Uterus (tissue), 4 donors: ENCODE data around the gene MEX3D. TPM values are rescaled to one million over a fixed set of nuclear protein-coding genes. Genes with fewer than 3 reads are reported as not detected.
"Not testable (repeated sequence)": the region's sequence is repeated elsewhere in the genome, so short reads cannot be mapped to it uniquely, and the experiment has no call there.

Source experiments
- DNase-seq, 2 donors: peaks; one replicate each; pipeline ENCODE4 v3.0.0-alpha.2; 2019 to 2020
- H3K27ac ChIP-seq, 2 donors: fragments of 200-600 bp; sonication (generic); 1 replicate in 1 of 2; 2 replicates in 1 of 2; pipeline ENCODE4 v1.5.1; 2016 to 2018
- H3K27me3 ChIP-seq, 2 donors: fragments of 200-600 bp; sonication (generic); one replicate each; pipeline ENCODE4 v1.5.1; 2018 to 2019; ENCODE audit warnings: control low read depth in 1 of 2
- H3K36me3 ChIP-seq, 2 donors: fragments of 200-600 bp; sonication (generic); one replicate each; pipeline ENCODE4 v1.5.1; 2019; ENCODE audit warnings: control low read depth in 1 of 2
- H3K4me1 ChIP-seq, 2 donors: fragments of 200-600 bp; sonication (generic); one replicate each; pipeline ENCODE4 v1.5.1; 2018 to 2019; ENCODE audit warnings: control low read depth in 1 of 2
- H3K4me3 ChIP-seq, 2 donors: fragments of 200-600 bp; sonication (generic); 1 replicate in 1 of 2; 2 replicates in 1 of 2; pipeline ENCODE4 v1.5.1; 2018 to 2019; ENCODE audit warnings: mild to moderate bottlenecking in 1 of 2
- H3K9me3 ChIP-seq, 2 donors: fragments of 200-600 bp; sonication (generic); one replicate each; pipeline ENCODE4 v1.5.1; 2019; ENCODE audit warnings: control low read depth in 1 of 2
- POLR2A ChIP-seq, 2 donors: fragments of 450-650 bp; IDR thresholded peaks; one replicate each; pipeline ENCODE4 v1.6.1; 2016; ENCODE audit warnings: antibody characterized with exemption in 2 of 2, mild to moderate bottlenecking in 1 of 2, moderate library complexity in 1 of 2
- intact Hi-C: fragments of 100-400 bp; cut with DNase I; formaldehyde crosslinking; loops from one replicate; pipeline ENCODE4 v1.15.1; 2023; ENCODE audit warnings: low total_unique reads
- total RNA-seq, 4 donors: library from RNA; depleted of rRNA in 3 of 4; stranded (reverse); fragments of >200 nt in 3 of 4; gene quantifications; one replicate each; pipeline versions ENCODE4 v1.1.0 to v1.2.4, GENCODE V29; 2014 to 2023
- TF ChIP-seq, protein P1 (sequence below), 4 experiments: fragments of 200-600 bp in 2 of 4; fragments of 450-650 bp in 2 of 4; sonication (generic) in 2 of 4; IDR thresholded peaks; one replicate each; pipeline ENCODE4 v1.5.1; 2016 to 2019; ENCODE audit warnings: antibody characterized with exemption in 4 of 4, mild to moderate bottlenecking in 2 of 4, moderate library complexity in 1 of 4
- donor health status: DM: yes; HTN: yes; CAD: no.

The MEX3D gene
- total RNA-seq, 4 donors from 2014 or later = 4.4 to 34.8 (median 23.2) TPM

DNA sequence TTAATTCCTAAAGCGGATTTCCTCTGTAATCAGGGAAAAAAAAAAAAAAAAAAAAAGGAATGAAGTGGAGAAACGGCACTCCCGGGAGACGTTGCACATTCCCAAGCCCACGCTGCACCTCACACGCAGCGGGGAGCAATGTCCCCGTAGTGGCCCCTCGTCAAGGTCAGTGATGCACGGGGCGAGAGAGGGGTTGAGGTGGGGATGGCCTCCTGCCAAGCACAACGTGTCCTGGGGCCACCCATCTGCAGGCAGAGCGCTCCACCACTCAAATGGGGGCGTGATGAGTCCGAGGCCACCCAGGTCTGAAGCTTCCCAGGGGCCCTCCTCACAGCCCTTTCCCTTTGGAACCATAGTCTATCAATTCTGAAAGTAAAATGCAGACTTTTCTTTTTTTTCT lies 29.1 kb downstream of the MEX3D start:
- no peak for DNase-seq
- Histone ChIP-seq H3K27ac (no peak overlapping the region), H3K4me1 (peaks cover 0 to 5% of the 10 kb centered on the region in 2 donors), H3K9me3 (no peaks in the 10 kb centered on the region), H3K27me3 (no peaks in the 10 kb centered on the region), H3K36me3 (no peaks in the 10 kb centered on the region), H3K4me3 (no peak overlapping the region)
- no peak for TF ChIP-seq POLR2A (IDR thresholded peaks at IDR 0.05)
- TF ChIP-seq, protein P1, sequence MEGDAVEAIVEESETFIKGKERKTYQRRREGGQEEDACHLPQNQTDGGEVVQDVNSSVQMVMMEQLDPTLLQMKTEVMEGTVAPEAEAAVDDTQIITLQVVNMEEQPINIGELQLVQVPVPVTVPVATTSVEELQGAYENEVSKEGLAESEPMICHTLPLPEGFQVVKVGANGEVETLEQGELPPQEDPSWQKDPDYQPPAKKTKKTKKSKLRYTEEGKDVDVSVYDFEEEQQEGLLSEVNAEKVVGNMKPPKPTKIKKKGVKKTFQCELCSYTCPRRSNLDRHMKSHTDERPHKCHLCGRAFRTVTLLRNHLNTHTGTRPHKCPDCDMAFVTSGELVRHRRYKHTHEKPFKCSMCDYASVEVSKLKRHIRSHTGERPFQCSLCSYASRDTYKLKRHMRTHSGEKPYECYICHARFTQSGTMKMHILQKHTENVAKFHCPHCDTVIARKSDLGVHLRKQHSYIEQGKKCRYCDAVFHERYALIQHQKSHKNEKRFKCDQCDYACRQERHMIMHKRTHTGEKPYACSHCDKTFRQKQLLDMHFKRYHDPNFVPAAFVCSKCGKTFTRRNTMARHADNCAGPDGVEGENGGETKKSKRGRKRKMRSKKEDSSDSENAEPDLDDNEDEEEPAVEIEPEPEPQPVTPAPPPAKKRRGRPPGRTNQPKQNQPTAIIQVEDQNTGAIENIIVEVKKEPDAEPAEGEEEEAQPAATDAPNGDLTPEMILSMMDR (IDR thresholded peaks at IDR 0.05) = no peak
- intact Hi-C loops = no loop called here

DNA sequence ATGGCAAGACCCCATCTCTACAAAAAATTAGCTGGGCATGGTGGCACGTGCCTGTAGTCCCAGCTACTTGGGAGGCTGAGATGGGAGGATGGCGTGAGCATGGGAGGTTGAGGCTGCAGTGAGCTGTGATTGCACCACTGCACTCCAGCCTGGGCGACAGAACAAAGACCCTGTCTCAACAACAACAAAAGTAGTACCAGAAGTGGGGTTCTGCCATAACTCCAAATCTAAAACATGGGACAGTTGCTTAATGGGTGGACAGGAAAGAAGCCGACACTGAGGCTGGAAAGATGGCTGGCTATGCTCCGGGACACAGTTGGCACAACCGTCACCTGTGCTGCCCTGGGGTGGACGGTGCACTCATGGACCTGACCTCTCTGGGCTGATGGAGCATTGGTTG lies 32.4 kb downstream of the MEX3D start:
- intact Hi-C loops, H3K27me3 ChIP-seq: not testable (repeated sequence)

DNA sequence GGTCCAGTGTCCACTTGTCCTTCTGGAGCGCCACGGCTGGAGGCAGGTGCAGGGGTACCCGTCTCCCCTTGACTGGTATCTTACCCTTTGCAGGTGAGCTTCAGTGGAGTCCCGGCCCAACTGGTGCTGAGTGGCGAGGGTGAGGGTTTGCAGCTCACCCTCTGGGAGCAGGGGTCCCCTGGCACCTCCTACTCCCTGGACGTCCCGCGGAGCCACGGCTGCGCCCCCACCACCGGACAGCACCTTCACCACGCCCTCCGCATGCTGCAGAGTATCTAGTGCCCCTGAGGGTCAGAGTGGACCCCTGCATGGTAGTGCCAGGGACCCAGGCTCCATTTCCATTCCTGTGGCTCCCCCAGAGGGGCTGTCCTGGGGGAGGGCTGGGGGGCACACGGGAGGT lies 33.2 kb downstream of the MEX3D start:
- no peaks in the 10 kb centered on the region for H3K36me3 ChIP-seq
- DNase-seq = no peak
- no peak overlapping the region for H3K27ac ChIP-seq
- H3K27me3 ChIP-seq = no peaks in the 10 kb centered on the region
- H3K9me3 ChIP-seq = no peaks in the 10 kb centered on the region
- intact Hi-C loops = no loop called here
- H3K4me1 ChIP-seq = peaks cover 0 to 5% of the 10 kb centered on the region in 2 donors
- no peak overlapping the region for H3K4me3 ChIP-seq
- TF ChIP-seq, protein P1 (IDR thresholded peaks at IDR 0.05) = no peak
- no peak for TF ChIP-seq POLR2A (IDR thresholded peaks at IDR 0.05)

More for the DNA sequence above, 32.4 kb downstream of the MEX3D start:
- not testable (repeated sequence) for DNase-seq, H3K9me3 ChIP-seq, H3K4me3 ChIP-seq, H3K36me3 ChIP-seq, H3K27ac ChIP-seq, H3K4me1 ChIP-seq

DNA sequence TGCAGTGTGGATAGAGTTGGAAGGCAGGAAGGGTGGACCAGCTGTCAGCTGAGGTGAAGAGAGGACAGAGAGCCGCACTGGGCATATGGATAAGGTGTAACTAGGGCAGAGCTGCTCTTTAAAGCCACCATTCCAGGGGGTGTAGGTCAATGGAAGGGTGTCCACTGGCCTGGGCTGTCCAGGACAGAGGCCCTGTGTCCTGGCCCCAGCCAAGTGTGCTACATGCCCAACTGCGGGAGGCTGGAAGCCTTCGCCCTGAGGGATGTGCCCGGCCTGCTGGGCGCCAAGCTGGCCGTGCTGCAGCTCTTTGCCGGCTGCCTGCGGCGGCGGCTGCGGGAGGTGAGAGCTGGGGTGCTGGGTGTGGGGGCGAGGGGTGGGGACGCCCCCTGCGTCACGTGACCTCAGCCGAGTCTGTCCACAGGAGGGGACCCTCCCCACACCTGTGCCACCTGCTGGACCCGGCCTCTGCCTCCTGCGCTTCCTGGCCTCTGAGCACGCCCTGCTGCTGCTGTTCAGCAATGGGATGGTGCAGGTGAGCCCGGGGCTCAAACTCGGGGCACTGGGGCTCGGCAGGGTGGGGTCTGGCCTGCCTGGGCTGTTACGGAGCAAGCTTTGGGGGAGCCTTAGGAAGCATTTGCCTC lies 34.5 kb downstream of the MEX3D start:
- H3K4me3 ChIP-seq = no peak overlapping the region
- TF ChIP-seq POLR2A (IDR thresholded peaks at IDR 0.05) = no peak
- TF ChIP-seq, protein P1 (IDR thresholded peaks at IDR 0.05) = no peak
- no peak for DNase-seq
- no peak overlapping the region for H3K27ac ChIP-seq
- no peaks in the 10 kb centered on the region for H3K27me3 ChIP-seq
- H3K36me3 ChIP-seq = no peaks in the 10 kb centered on the region
- peaks cover 0 to under 1% of the 10 kb centered on the region in 2 donors for H3K4me1 ChIP-seq
- intact Hi-C loops = no loop called here
- no peaks in the 10 kb centered on the region for H3K9me3 ChIP-seq

DNA sequence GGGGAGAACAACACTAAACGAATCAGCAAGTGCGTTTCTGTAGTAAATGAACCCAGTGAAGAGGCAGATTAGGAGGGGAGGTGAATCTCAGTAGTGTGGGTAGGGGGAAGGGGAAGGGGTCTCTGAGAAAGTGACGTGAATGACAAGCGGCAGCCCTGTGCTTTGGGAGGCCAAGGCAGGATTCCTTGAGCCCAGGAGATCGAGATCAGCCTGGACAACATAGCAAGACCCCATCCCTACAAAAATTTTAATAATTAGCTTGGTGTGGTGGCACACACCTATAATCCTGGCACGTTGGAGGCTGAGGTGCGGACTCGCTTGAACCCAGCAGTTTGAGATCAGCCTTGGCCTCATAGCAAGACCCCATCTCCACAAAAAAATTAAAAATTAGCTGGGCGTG lies 36.1 kb downstream of the MEX3D start:
- Histone ChIP-seq H3K36me3 (no peaks in the 10 kb centered on the region), H3K4me3 (no peak overlapping the region), H3K27ac (no peak overlapping the region), H3K9me3 (no peaks in the 10 kb centered on the region), H3K27me3 (no peaks in the 10 kb centered on the region), H3K4me1 (no peaks in the 10 kb centered on the region)
- intact Hi-C loops = no loop called here
- no peak for DNase-seq
- TF ChIP-seq POLR2A (IDR thresholded peaks at IDR 0.05) = no peak
- TF ChIP-seq, protein P1 (IDR thresholded peaks at IDR 0.05) = no peak

DNA sequence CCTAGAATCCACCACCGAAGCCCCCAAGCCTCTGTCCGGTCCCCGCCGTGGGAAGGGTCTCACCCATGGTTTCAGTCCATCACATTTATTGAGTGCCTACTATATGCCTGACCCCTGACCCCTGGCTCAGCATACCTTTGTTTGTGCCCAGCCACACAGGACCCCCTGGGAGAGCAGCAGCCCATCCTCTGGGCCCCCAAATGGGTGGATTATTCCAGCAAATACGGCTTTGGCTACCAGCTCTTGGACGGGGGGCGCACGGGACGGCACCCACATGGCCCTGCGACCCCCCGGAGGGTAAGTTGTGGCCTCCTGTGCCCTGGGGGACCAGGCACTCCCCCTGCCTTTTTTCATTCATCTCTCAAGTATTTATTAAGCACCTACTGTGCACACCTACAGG lies 36.5 kb downstream of the MEX3D start:
- intact Hi-C loops = no loop called here
- no peak overlapping the region for H3K4me3 ChIP-seq
- H3K36me3 ChIP-seq = no peaks in the 10 kb centered on the region
- H3K9me3 ChIP-seq = no peaks in the 10 kb centered on the region
- H3K4me1 ChIP-seq = no peaks in the 10 kb centered on the region
- TF ChIP-seq, protein P1 (IDR thresholded peaks at IDR 0.05) = no peak
- TF ChIP-seq POLR2A (IDR thresholded peaks at IDR 0.05) = no peak
- H3K27me3 ChIP-seq = no peaks in the 10 kb centered on the region
- H3K27ac ChIP-seq = no peak overlapping the region
- no peak for DNase-seq

DNA sequence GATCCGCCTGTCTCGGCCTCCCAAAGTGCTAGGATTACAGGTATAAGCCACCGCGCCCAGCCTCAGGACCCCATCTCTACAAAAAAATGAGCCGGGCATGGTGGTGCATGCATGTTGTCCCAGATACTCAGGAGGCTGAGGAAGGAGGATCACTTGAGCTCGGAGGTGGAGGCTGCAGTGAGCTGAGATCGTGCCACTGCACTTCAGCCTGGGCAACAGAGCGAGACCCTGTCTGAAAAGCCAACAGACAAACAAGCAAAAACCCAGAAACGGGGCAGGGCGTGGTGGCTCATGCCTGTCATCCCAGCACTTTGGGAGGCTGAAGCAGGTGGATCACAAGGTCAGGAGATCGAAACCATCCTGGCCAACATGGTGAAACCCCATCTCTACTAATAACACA lies 37.3 kb downstream of the MEX3D start:
- H3K4me3 ChIP-seq, H3K36me3 ChIP-seq, DNase-seq, intact Hi-C loops, H3K4me1 ChIP-seq, H3K27me3 ChIP-seq, H3K27ac ChIP-seq, H3K9me3 ChIP-seq: not testable (repeated sequence)
